NB4 (cell line): ENCODE results near the gene KIF22.

ENCODE experiments used
- CTCF ChIP-seq: IDR thresholded peaks from one replicate; pipeline ENCODE4 v1.5.1; 2012; ENCODE audit warnings: low read depth, low read length
- MAX ChIP-seq: IDR thresholded peaks from 2 replicates; pipeline ENCODE4 v1.6.1; 2011; ENCODE audit warnings: low read depth, low read length
- MYC ChIP-seq: IDR thresholded peaks from 2 replicates; pipeline ENCODE4 v1.6.1; 2011; ENCODE audit warnings: low read depth, low read length
- POLR2A ChIP-seq: IDR thresholded peaks from 2 replicates; pipeline ENCODE4 v1.6.1; 2011; ENCODE audit warnings: mild to moderate bottlenecking; ENCODE audit not compliant: insufficient read length; ENCODE audit errors: extremely low read depth

GRCh38 chr16:29770250-29770929, 20.2 kb upstream of the KIF22 start:
- TF ChIP-seq POLR2A (no peak), CTCF (no peak), MYC (no peak), MAX (no peak)
